Esophagus muscularis mucosa (tissue), 3 donors: Measurements from ENCODE around the gene UBE2D3.

ENCODE experiments used
- POLR2A ChIP-seq: fragments of 450-650 bp; IDR thresholded peaks from one replicate; pipeline ENCODE4 v1.6.1; 2017; ENCODE audit warnings: antibody characterized with exemption, moderate library complexity, mild to moderate bottlenecking, low read depth
- POLR2AphosphoS5 ChIP-seq, 2 donors: sonication (generic); formaldehyde crosslinking; IDR thresholded peaks; one replicate each; pipeline ENCODE4 v1.6.1; 2017; ENCODE audit warnings: antibody characterized with exemption in 2 of 2
- TF ChIP-seq, protein P1 (sequence below), 3 experiments: fragments of 200-600 bp in 2 of 3; fragments of 450-650 bp in 1 of 3; sonication (generic) in 2 of 3; IDR thresholded peaks; one replicate each; pipeline ENCODE4 v1.5.1; 2017 to 2019; ENCODE audit warnings: antibody characterized with exemption in 3 of 3, mild to moderate bottlenecking in 2 of 3, moderate library complexity in 1 of 3

- TF ChIP-seq, protein P1, sequence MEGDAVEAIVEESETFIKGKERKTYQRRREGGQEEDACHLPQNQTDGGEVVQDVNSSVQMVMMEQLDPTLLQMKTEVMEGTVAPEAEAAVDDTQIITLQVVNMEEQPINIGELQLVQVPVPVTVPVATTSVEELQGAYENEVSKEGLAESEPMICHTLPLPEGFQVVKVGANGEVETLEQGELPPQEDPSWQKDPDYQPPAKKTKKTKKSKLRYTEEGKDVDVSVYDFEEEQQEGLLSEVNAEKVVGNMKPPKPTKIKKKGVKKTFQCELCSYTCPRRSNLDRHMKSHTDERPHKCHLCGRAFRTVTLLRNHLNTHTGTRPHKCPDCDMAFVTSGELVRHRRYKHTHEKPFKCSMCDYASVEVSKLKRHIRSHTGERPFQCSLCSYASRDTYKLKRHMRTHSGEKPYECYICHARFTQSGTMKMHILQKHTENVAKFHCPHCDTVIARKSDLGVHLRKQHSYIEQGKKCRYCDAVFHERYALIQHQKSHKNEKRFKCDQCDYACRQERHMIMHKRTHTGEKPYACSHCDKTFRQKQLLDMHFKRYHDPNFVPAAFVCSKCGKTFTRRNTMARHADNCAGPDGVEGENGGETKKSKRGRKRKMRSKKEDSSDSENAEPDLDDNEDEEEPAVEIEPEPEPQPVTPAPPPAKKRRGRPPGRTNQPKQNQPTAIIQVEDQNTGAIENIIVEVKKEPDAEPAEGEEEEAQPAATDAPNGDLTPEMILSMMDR (IDR thresholded peaks at IDR 0.05) = no peak
- TF ChIP-seq POLR2A (no peak), POLR2AphosphoS5 (IDR thresholded peaks at IDR 0.05) (no peak)
These were observed 7.6 kb downstream of the UBE2D3 start for GRCh38 chr4:102819588-102820365.
